Measurements from ENCODE around the gene CAMK2G.

GRCh38 chr10:73866621-73867020 lies 7.7 kb downstream of the CAMK2G start:
- TF ChIP-seq CTCF (IDR thresholded peaks at IDR 0.05), result no peak
- TF ChIP-seq TCF7L2 (IDR thresholded peaks at IDR 0.05; ENCODE audit: low read depth, low read length), result no peak
- TF ChIP-seq POLR2AphosphoS5 (IDR thresholded peaks at IDR 0.05; ENCODE audit: low read depth, low read length), result no peak

Data from Panc1 (cell line).